ENCODE results near the gene UIMC1.

DNA sequence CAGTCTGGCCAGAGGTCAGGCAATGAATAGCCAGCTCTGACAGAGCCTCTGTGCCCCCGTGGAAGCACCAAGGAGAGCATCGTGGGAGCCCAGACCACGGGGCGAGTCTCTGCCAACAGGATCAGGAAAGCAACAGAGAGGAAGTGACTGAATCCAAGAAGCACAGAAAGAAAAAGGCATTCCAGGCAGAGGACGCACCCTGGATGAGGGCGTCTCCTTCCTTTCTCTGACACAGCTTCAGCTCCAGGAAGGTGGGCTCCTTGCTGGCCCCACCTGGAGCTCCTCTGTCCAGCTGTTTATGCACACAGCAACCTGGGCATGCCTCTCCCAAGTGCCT, 124.0 kb downstream of the UIMC1 start:
- no peak for TF ChIP-seq CTCF (IDR thresholded peaks at IDR 0.05)
- TF ChIP-seq POLR2A (IDR thresholded peaks at IDR 0.05), result no peak
